Measurements from ENCODE around the gene C2CD2L. TPM values are rescaled to one million over a fixed set of nuclear protein-coding genes. Genes with fewer than 3 reads are reported as not detected.

The C2CD2L gene
- total and polyA plus RNA-seq, 2 of the 4 experiments (the other 2 are of a cell fraction), result 2.2 to 8.7 TPM

DNA sequence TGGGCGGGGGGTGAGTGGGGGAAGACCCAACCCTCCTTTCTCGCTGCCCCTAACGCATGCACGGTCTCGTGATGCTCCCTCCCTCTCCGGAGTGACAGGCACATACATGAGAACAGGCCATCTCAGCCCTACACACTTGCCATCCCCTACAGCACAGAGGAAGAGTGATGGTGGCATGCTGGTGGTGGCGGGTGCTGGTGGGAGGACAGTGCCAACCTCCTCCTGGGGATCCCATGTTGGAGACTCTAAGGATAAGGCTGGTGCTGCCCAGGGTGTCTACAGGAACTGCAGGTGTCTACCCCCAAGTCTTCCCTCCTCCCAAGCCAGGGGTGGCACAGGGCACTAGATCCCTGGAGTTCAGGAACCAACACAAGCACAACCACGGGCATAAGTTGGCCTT lies 54.7 kb downstream of the C2CD2L start:
- H3K36me3 ChIP-seq (ENCODE audit: control insufficient read depth, insufficient read depth, low read length), result no peaks in the 10 kb centered on the region
- H2BK120ac ChIP-seq (ENCODE audit: low read depth, low read length), result no peak overlapping the region
- no peak overlapping the region for H2BK20ac ChIP-seq (ENCODE audit: low read depth, low read length)
- H3K27ac ChIP-seq (ENCODE audit: insufficient read depth, low read length), result no peak overlapping the region
- dilution Hi-C loops (cut with HindIII; ENCODE audit: low sequenced_read_pairs, unreplicated experiment) (no loop called here), intact Hi-C loops (cut with micrococcal nuclease) (no loop called here), in situ Hi-C loops (cut with MboI; ENCODE audit: low sequenced_read_pairs) (no loop called here)
- H4K5ac ChIP-seq (ENCODE audit: low read depth, low read length), result no peak overlapping the region
- no peak overlapping the region for H3K14ac ChIP-seq (replicated peaks; ENCODE audit: low read depth, low read length)
- no peak overlapping the region for H2AK9ac ChIP-seq (replicated peaks; ENCODE audit: low read depth, low read length, poor library complexity)
- H2AFZ ChIP-seq (replicated peaks; ENCODE audit: low read length, poor library complexity), result no peak overlapping the region
- peaks cover 2% of the 10 kb centered on the region for H3K4me1 ChIP-seq (ENCODE audit: control insufficient read depth, insufficient read depth, low read length)
- DNase-seq, result no peak
- H4K8ac ChIP-seq (ENCODE audit: low read depth in 2 of 2, low read length in 2 of 2), result no peak overlapping the region
- H3K4ac ChIP-seq (ENCODE audit: low read depth, low read length), result no peak overlapping the region
- no peaks in the 10 kb centered on the region for H3K79me1 ChIP-seq (ENCODE audit: low read depth in 1 of 2, low read length in 2 of 2)
- no TSS peak for BruUV-seq (replicated peaks)
- H3K9me1 ChIP-seq (ENCODE audit: insufficient read depth, low read length), result no peaks in the 10 kb centered on the region
- ChIA-PET POLR2A (ENCODE audit: unreplicated experiment) (no interaction called here), CTCF (no interaction called here)
- no peaks in the 10 kb centered on the region for H3K9me3 ChIP-seq (ENCODE audit: control insufficient read depth, insufficient read depth, low read length)
- peaks cover 24% of the 10 kb centered on the region for H3K27me3 ChIP-seq (ENCODE audit: control insufficient read depth, insufficient read depth, low read length)
- WGBS, 2 experiments (ENCODE audit: extremely low coverage in 2 of 2, insufficient read length in 1 of 2), result 76% methylated on average over 4 of the region's 8 CpGs; no CpG with 5 or more reads in 1 of the 2 experiments
- H3K9ac ChIP-seq (ENCODE audit: low read depth, low read length), result no peak overlapping the region
- H3K23ac ChIP-seq (ENCODE audit: low read depth, low read length), result no peak overlapping the region
- ATAC-seq (ENCODE audit: low read depth), result no peak
- H4K91ac ChIP-seq (ENCODE audit: insufficient read depth, low read depth, low read length), result no peak overlapping the region
- H2AK5ac ChIP-seq (ENCODE audit: low read depth, low read length), result no peak overlapping the region
- no peak for TF ChIP-seq MXI1 (IDR thresholded peaks at IDR 0.05; ENCODE audit: borderline replicate concordance, low read depth, low read length)
- TF ChIP-seq MAFK (IDR thresholded peaks at IDR 0.05; ENCODE audit: low read depth, low read length), result no peak
- TF ChIP-seq BHLHE40 (IDR thresholded peaks at IDR 0.05; ENCODE audit: low read depth, low read length), result no peak
- H3K4me3 ChIP-seq (ENCODE audit: insufficient read depth, low read depth, low read length), result no peak overlapping the region
- no peak overlapping the region for H3K56ac ChIP-seq (ENCODE audit: extremely low read depth, insufficient read depth, low read length)
- no peaks in the 10 kb centered on the region for H4K20me1 ChIP-seq (ENCODE audit: insufficient read depth, low read length)
- H2BK5ac ChIP-seq (ENCODE audit: low read depth, low read length, poor library complexity, severe bottlenecking), result no peak overlapping the region
- H2BK15ac ChIP-seq (ENCODE audit: low read depth, low read length), result no peak overlapping the region
- H3K18ac ChIP-seq (ENCODE audit: low read depth, low read length), result no peak overlapping the region
- H3K4me2 ChIP-seq (ENCODE audit: low read depth, low read length), result no peak overlapping the region
